TTC549 (cell line): ENCODE measurements around the gene SIAE.

Source experiments
- FAIRE-seq: peaks from 2 replicates; lab custom pipeline; 2012; peaks lifted over from hg19 to GRCh38; lab: Jason Lieb, UNC

The SIAE gene

DNA sequence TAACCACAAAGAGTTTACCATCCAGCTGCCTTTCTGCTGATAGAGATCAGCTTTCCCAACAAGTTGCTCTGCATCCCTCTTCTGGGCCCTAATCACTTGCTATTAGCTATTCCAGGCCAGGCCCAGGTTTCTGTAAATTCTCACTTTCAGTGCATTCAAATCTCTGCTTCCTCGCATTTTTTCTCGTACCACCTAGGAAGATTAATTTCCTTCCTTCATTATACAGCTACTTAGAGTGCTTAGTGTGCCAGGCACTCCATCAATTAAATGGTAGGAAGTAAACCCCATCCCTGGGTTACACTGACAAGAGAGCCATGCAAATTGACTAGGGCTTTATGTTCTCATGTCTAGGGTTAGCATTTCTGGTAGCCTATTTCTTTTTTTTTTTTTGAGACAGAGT lies 9.7 kb downstream of the SIAE start:
- FAIRE-seq = no peak

DNA sequence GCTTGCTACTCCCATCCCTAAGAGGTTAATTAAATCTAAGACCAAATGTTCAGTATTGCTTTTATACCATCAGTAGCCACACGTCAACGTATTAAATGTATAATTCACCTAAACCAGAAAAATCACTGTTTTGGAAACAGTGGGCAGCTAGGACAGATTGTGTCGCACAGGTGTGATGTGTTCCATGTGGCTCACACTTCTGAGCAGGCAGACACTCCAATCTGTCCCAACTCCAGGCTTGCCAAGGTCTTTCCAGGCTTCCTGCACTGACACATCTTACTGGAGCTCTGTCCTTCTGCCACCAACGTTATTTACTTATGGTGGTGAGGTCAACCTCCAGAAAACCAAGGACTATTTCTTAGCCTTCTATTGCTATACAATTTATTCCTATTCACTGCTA lies 11.4 kb downstream of the SIAE start:
- FAIRE-seq = no peak

DNA sequence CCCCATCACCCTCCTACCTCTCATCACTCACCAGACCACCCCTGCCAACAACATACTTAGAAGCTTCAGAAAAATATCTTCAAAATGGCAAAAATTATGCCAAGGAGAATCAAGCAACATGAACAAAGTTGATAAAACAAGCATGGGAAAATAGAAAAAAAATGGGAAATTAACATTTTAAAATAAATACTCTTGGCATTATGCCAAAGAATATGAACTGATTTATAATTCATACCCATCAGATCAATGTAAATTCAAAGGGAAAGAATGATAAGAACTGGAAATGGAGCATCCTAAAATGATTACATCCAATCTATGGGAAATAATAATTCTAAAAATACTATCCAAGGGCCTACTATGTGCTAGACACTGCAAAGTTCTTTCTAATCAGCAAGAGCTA lies 12.0 kb downstream of the SIAE start:
- FAIRE-seq = no peak

DNA sequence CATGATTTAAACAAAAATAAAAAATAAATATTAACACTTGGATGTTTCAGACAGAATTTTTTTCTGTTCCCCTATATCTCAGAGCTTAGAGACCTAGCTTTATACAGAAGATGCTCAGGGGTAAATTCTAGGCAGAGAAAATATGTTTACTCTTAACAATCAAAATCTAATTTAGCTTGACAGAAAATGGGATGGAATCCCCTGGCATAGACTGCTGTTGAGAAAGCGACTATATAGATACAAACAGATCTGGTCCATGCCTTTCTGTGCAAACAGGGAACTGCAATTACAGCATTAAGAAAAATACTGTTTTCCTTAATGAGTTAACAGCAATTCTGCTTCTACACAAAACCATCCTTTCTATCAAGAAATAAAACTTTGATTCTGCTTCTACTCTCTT lies 14.6 kb downstream of the SIAE start:
- FAIRE-seq = no peak

DNA sequence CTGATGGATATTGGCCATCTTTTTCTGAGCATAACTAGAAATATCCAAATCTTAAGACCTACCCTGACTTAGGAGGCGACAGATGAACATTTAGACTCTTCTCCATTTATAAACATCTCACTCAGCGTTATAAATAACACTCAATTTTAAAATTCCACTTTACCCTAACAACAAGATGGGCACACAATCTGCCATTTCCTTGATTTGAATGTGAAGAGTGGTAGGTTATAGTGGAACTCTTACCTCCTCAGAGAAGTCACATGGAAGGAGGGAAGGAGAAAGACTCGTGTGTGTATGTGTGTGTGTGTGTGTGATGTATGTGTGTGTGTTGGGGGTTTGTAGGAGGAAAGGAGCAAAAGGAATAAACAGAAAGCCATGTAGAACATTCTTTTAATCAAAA lies 15.0 kb downstream of the SIAE start:
- FAIRE-seq = no peak

DNA sequence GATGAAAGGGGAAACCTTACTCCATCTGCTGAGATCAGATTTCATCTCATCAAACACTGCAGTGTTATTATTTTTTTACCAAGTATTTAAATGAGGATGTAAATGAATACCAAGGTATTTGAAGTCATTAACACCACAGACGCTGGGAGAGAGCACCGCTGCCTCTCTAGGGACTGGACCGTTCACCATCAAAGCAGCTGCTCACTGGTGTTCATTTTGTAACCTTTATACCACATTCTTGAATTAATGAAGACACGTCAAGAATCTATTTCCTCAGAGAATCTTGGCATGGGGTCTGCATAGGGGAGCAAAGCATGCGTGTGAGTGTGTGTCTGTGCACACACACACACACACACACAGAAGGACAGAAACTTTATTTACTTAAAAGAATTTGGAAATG lies 15.6 kb downstream of the SIAE start:
- FAIRE-seq = no peak

DNA sequence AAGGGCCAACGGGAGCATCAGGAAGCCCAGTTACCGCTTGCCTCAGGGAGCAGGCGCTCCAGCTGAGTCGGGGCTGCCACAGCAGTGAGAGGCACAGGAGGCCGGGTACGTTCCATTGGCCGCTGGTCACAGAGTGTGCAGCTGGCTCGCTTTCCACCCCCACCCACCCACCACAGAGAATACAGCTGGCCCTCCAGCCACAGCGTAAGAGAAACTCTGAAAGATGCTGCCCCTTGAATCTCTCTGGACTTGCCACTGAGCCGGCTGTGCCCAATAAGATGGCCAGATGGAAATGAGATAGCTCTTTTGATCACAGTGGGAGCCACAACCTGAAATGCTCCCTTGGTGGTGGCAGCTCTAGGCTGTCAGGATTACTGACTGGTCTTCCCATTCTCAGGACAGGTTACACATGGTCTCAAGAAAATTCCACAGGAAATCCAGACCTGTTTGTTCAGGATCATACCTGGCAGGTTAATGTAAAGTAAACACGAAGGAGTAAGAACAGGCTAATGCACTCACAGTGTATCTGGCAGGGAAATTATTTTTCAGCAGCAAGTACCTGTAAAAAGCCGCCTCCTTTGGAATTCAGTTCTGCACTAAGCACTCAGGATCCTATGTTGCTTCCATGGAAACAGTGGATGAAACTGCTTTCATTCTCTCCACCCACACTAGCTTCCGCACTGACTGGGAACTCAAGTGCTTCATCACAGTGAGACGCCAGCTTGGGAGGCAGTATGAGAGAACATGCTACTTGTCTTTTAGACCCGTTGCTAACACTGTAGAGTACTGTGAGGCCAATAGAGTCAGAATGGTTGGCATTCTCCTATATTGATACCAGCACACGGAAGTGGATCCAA lies 16.5 kb downstream of the SIAE start:
- no peak for FAIRE-seq

DNA sequence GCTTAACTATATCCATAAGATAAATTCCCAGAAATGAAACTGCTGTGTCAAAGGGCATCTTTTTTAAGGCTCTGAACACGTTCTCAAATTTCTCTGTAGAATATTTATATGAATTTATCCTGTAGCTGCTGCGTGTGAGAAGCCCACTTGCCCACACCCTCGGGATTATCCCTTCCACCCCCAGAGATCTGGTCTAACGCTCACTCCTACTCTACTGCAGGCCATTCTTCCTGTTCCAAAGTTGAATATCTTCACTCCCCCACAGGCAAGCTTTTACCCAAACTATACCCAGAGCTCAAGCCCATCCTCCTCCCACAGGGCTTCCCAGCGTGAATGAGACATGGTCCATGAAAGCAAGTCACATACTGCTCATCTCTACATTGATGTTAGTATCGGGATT lies 24.9 kb downstream of the SIAE start:
- FAIRE-seq = no peak

DNA sequence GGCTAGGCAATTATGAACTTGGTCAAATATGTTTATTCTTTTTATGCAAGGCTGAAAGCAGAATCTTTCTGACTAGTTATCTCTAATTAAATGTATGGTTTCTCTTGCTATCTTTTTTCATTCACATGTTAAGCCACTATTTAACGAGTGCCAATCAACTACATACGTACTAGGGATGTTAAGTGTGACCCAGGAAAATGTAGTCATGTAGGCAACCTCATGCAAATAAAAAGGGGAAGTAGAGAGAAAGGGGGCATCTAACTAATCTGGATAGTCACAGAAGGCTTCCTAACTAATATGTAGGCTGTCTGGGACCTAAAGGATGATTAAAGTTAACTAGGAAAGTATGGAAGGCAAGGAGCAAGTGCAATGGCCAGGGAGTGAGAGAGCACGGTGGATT lies 27.4 kb downstream of the SIAE start:
- no peak for FAIRE-seq

DNA sequence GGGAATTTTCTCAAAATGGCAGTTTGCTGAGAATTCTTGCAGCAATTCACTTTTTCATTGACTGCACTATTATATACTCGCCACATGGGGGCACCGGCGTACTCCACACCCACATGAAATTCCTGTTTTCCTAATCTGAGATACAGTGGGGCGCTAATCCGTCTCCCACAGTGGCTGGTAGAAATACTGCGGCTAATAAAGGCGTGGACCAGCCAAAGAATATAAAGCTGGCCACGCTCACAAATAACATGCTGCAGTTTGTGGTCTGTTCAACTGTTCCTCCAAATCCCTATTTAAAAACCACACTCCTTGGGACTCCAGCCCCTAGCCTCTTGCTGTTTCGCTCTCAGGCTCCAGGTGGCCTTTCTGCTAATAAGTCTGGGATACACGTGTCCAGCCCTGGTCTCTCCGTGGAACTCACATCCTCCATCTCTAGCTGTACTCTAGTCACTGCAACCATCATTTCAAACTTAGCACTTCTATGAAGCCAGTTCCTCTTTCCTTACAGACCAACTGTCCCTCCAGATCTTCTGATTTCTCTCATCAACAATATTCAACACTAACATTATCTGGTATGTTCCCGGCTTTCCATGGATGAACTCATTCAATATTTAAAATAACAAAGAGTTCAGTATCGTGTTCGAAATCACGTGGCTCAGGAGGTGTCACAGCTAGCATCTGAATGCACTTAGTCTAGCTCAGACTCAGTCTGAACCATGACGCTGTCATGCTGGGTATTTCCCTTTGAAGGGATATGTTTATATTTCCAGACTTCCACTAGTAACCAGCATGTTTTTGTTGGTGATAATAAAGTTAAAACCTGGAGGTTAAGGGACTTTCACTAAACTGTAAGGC lies 28.9 kb downstream of the SIAE start:
- FAIRE-seq = peak; percentile 67

DNA sequence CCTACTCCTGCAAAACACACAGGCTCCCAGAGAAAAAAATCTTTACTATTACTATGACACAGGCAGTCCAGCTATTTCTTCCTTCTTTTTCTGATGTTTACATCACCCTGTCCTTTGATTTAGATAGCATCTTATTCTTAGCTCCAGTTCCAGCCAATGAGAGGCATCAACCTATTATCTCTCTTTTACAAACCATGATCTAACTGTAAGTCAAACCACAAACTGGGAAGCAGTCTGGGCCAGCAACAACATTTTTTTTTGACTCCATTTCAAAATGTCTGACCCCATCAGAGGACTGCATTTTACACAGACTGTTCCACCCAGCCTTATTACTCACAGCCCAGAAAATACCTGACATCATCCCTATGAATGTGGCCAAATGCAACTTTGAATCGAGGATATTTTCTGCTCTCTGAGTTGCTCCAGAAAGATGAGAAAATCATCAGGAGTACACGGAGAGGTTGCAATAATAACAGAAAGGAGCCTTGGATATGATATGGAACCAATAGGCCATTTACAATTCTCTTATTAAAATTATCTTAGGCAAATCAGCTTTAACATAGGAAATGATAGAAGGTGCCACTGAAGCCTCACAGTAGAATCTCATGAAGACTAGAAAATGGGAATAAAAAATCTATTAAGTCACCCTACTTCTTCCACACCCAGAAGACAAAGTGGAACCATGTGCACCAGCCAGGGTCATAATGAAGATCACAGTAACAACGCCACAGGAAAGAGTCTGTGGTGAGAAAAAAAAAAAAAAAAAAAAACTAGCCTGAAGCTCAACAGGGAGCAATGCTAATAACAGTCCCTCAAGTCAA lies 29.7 kb downstream of the SIAE start:
- no peak for FAIRE-seq

DNA sequence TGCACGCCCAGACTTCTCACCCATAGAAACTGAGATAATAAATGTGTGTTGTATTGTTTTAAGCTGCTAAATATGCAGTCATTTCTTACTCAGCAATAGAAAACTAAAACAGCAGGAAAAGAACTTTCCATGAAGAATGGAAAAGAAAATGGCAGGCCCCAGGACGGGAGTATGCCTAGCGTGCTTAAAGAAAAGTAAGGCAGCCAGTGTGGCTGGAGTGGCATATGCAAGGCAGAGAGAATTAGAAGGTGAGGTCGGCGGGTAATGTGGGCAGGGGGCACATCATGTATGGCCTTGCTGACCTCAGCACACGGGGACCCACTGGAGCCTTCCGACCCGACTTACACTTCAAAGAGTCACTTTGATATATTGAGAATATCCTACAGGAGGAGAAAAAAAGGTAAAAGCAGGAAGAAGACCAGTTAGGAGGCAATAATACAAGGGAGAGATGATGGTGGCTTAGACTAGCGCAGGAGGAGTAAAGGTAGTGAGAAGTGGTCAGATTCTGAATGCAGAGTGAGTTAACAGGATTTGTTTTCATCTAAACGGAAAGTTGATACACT lies 30.4 kb downstream of the SIAE start:
- no peak for FAIRE-seq

DNA sequence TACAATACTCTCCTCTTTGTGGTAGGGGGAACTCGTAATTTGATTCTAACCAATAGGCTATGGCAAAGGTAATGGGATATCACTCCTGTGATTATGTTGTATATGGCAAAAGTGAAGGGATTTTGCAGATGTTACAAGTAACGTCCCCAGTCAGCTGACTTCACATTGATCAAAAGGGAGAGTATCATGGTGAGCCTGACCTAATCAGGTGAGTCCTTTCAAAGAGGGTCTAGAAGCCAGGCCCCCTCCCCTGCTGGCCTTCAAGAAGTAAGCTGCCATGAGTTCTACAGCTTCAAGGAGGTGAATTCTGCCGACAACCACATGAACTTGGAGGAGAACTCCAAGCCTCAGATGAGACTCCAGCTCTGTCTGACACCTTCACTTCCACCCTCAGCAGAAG lies 30.9 kb downstream of the SIAE start:
- no peak for FAIRE-seq

DNA sequence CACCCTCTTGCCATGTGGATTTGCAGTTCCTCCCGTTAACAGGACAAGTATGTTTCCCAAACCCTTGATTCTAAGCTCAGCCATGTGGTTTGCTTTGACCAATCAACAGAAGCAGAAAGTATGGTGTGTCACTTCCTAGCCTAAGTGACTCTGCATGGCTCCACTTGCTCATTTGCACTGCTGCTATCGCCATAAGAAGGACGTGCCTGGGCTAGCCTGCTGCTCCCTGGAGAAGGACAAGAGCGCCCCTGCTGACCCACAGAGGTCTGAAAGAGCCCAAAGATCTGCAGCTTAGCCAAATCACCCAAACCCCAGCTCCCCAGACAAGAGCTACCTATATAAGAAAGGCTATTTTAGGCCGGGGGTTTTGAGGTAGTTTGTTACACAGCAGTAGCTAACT lies 32.9 kb downstream of the SIAE start:
- no peak for FAIRE-seq

DNA sequence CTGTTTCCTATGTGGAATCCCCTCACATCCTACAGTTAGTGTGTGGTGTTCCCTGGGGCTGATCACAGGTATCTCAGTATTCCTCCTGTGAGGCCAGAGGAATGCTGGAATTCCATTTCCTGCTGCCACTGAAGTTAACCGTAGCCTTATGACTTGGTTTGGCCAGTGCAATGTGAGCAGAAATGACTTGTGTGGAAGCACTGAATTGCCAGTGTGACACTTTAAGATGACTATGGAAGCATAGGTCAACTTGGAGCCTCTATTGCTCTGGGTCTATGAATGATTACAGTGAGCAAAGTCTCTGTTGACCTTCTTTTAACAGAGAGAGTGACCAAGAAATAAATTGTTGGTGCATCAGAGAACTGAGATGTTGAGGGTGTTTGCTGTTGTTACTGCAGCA lies 34.4 kb downstream of the SIAE start:
- FAIRE-seq = no peak

DNA sequence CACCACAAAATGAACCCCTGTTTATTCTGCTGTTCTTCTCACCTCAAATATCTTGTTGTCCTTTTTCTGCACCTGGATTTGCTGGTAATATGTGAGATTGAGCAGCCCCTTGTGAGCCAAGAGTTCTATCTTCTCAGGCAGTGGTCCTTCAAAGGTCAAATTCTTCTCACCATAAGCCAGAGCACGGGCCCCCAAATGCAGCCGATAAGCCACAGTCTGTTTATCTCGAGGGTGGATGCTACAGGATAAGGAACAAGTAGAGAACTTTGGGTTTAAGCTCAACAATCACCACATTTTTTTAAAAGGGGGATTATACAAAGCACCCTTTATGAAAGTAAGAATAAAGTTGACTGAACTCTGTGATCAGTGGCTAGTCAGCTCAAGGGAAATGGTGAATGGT lies 35.0 kb downstream of the SIAE start:
- no peak for FAIRE-seq

DNA sequence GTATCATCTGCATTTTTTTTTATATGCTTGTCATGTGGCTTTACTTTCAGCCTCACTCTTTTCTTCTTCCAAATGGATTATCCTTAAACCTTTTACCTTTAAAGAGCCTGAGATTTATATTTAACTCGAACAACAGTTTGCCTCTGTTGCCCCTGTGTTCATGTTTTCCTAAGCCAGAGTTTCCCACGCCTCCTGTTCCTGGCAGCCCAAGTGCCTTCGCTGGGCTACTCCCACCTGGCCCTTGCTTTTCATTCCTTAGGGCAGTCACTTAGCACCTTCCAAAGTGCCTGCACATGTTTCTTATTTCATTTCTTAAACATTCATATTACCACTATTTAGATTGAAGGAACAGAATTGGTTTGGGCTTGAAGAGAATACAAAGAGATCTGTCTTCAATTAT lies 37.6 kb downstream of the SIAE start:
- FAIRE-seq = no peak

DNA sequence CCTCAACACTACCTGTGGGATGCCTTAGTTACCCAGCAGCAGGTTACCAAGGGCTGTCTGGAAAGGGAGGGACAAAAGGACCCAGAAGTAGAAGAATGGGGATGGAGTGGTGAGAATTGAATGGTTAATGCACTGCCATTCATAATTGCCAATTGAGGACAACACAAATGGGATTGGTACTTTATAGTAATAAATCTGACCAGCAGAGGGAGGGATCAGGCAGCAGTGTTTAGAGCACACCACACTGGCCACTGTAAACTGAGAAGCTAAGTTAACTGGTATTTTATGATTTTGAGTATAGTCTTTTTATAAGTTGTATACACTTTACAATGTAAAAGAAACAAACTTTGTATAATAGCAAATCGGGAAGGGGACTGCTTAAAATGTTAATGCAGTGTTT lies 40.2 kb downstream of the SIAE start:
- no peak for FAIRE-seq

DNA sequence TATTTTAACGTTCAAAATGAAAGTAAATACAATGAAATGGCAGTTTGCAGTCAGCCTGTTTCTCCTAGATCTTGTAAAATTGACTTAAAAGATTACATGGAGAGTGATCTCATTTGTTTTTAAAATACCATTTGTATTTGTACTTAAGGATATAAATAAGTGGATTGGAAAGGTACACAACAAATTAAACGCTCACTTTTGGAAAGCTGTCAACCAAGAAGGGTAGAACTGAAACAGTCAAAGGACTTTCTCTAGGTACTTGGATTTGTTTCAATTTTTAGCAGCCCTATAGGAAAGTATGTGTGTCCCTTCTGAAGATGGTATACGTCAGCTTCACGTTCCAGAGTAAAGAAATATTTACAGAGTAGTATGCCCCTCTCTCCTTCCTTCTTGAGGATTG lies 43.6 kb downstream of the SIAE start:
- no peak for FAIRE-seq

DNA sequence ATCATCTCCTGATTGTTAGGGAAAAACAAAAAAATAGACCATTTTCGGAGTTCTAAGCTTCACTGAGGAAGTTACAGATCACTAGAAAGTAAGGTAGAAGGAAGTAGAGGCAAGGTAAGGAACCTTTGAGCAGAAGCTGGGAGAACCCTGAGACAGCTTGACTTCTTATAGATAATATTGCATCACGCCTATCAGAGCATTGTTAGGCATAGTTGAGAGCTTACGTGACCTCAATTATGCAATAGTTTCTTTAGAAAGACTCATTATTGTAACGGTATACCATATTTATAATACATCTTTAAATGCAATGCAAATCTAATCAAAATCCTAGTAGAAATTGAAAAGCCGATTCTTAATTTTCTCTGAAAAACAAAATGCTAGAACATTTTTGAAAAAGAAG lies 46.0 kb downstream of the SIAE start:
- FAIRE-seq = no peak

DNA sequence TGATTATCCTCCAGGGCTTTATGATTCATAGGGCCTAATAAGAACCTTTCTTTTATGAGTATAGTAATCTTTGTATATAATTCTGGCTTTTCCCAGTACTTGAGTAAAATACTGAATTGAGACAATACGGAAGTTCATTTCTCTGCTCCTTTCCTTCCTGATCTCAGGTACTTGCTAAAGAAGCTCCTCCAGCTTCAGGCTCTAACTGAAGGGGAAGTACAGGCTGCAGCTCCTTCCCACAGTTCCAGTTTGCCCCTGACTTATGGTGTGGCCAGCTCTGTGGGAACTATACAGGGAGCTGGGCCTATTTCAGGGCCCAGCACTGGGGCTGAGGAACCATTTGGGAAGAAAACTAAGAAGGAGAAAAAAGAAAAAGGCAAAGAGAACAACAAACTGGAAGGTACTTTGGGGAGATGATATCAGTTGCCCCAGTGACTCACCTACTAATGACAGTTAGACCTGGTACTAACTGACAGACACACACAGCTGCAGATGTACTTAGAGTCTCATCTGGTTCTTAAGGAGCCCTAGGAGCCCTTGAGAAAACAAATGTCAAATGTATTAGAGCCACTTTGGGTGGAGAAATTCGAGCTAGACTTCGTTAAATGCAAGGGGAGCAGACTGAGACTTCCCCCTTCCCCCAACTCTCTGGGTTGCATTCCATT lies 47.9 kb downstream of the SIAE start:
- no peak for FAIRE-seq
